BE2C (cell line): ENCODE measurements around the gene NWD2.

Experiments
- DNase-seq: peaks from one replicate; pipeline ENCODE4 v3.0.0-alpha.2; 2020
- H3K27me3 ChIP-seq: fragments of 250-450 bp; sonication (Bioruptor Pico); 2 replicates; pipeline ENCODE4 v1.5.1; 2020; ENCODE audit warnings: mild to moderate bottlenecking
- H3K36me3 ChIP-seq: fragments of 250-450 bp; sonication (Bioruptor Pico); 2 replicates; pipeline ENCODE4 v1.5.1; 2020; ENCODE audit warnings: mild to moderate bottlenecking
- H3K4me1 ChIP-seq: fragments of 250-450 bp; sonication (Bioruptor Pico); 2 replicates; pipeline ENCODE4 v1.5.1; 2020
- H3K4me3 ChIP-seq: 2 replicates; pipeline ENCODE4 v1.5.1; 2011; ENCODE audit warnings: low read depth, low read length
- H3K9me3 ChIP-seq: fragments of 250-450 bp; sonication (Bioruptor Pico); 2 replicates; pipeline ENCODE4 v1.5.1; 2020
- CTCF ChIP-seq: IDR thresholded peaks from 2 replicates; pipeline ENCODE4 v1.5.1; 2012; ENCODE audit warnings: mild to moderate bottlenecking, low read depth, low read length

NWD2 gene

DNA sequence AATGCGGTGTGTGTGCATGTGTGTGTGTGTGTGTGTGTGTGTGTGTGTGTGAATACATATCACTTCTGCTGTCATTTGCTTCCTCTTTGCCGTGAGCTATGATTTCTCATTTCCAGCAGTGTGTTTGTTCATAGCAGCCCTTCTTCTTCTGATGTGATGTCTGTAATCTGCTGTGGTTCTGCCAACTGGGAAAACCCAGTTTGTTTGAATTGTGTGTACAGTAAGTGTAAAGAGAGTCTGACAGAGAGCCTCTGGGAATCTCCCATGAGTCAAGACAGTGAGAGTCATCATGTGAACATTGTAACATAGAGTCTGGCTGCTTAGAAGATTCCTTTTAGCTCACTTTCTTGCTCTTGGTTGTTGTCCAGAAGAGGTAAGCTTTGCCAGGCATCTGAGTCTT lies 8.4 kb upstream of the NWD2 start:
- H3K27me3 ChIP-seq, result no peaks in the 10 kb centered on the region
- H3K4me3 ChIP-seq, result no peak overlapping the region
- DNase-seq, result no peak
- H3K4me1 ChIP-seq, result no peaks in the 10 kb centered on the region
- no peaks in the 10 kb centered on the region for H3K36me3 ChIP-seq
- no peak for TF ChIP-seq CTCF
- H3K9me3 ChIP-seq, result no peaks in the 10 kb centered on the region

GRCh38 chr4:37241647-37242046 lies 2.9 kb upstream of the NWD2 start:
- TF ChIP-seq CTCF, result no peak

GRCh38 chr4:37243051-37243450 lies 1.5 kb upstream of the NWD2 start:
- Histone ChIP-seq H3K4me1 (no peaks in the 10 kb centered on the region), H3K36me3 (no peaks in the 10 kb centered on the region), H3K27me3 (peaks cover 40% of the 10 kb centered on the region), H3K9me3 (no peaks in the 10 kb centered on the region), H3K4me3 (no peak overlapping the region)
- TF ChIP-seq CTCF, result no peak
- no peak for DNase-seq

More at GRCh38 chr4:37241647-37242046, 2.9 kb upstream of the NWD2 start:
- no peaks in the 10 kb centered on the region for H3K36me3 ChIP-seq
- no peak for DNase-seq
- H3K27me3 ChIP-seq, result peaks cover 35% of the 10 kb centered on the region
- no peaks in the 10 kb centered on the region for H3K4me1 ChIP-seq
- no peak overlapping the region for H3K4me3 ChIP-seq
- no peaks in the 10 kb centered on the region for H3K9me3 ChIP-seq

- no peak for DNase-seq
- Histone ChIP-seq H3K4me3 (no peak overlapping the region), H3K4me1 (no peaks in the 10 kb centered on the region), H3K9me3 (no peaks in the 10 kb centered on the region), H3K27me3 (peaks cover 43% of the 10 kb centered on the region), H3K36me3 (no peaks in the 10 kb centered on the region)
- TF ChIP-seq CTCF, result no peak
These were observed 591 bp upstream of the NWD2 start for GRCh38 chr4:37243722-37244582.

- Histone ChIP-seq H3K4me1 (no peaks in the 10 kb centered on the region), H3K9me3 (no peaks in the 10 kb centered on the region), H3K27me3 (peaks cover 43% of the 10 kb centered on the region), H3K36me3 (no peaks in the 10 kb centered on the region), H3K4me3 (no peak overlapping the region)
- TF ChIP-seq CTCF, result no peak
- DNase-seq, result no peak
These were observed 930 bp downstream of the NWD2 start for GRCh38 chr4:37245391-37245954.

- H3K36me3 ChIP-seq, result no peaks in the 10 kb centered on the region
- no peak for DNase-seq
- H3K27me3 ChIP-seq, result peaks cover 43% of the 10 kb centered on the region
- H3K9me3 ChIP-seq, result no peaks in the 10 kb centered on the region
- H3K4me1 ChIP-seq, result no peaks in the 10 kb centered on the region
- TF ChIP-seq CTCF, result no peak
- no peak overlapping the region for H3K4me3 ChIP-seq
These were observed 2.3 kb downstream of the NWD2 start for GRCh38 chr4:37246891-37247290.
